ENCODE measurements around the gene TMUB2.
"Not testable (repeated sequence)": the region's sequence is repeated elsewhere in the genome, so short reads cannot be mapped to it uniquely, and the experiment has no call there.

Gene TMUB2

DNA sequence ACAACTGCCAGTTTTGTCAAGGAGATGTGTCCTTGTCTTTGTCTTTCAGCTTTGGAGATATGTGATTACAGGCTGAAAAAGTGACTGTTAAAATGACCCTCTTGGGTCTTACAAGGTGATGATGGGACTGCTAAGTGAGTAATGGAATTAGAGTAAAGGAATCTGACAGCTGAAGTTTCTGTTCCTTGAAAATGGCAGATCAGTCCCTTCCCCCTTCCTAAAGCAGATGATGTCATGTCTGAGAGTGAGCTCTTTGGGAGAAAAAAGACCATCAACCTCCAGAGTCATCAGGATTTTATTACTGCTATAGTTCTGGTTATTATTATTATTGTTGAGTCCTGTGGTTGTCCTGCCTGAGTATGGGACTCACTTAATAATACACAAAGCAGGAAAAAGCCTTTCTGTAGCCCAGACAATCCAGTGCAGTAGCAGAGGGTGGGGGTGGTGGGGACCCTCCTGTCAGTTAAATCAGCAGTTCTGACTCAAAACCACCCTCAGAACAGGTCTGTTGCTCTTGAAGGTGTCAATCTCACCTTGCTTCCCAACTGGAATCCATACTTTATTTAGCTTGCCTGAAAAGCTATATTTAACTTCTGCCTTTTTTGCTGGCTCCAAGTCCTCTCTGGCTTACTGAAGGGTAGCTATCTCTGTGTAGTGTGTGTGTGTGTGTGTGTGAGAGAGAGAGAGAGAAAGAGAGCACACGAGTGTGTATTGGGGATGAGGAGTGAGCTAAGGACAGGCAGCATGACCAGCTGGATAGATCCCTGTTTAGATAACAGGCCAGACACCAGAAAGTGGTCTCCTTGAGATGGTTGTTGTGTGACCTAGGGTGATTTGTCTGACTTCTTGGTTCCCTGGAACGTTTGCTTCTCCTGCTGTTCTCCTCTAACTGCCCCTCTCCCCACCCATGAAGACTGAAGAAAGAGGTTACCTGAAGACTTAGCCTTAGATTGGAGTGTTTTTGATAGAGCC is 40.1 kb upstream of the TMUB2 start:
- peaks cover 3% of the 10 kb centered on the region for H3K4me1 ChIP-seq
- no peak overlapping the region for H3K9ac ChIP-seq
- H3K9me3 ChIP-seq (ENCODE audit: control insufficient read depth, low read length) = no peaks in the 10 kb centered on the region
- H3K36me3 ChIP-seq (ENCODE audit: control insufficient read depth, insufficient read depth, low read length) = no peaks in the 10 kb centered on the region
- peak overlapping the region; percentile 50 for H2AFZ ChIP-seq
- no peaks in the 10 kb centered on the region for H3K27me3 ChIP-seq (ENCODE audit: control insufficient read depth, insufficient read depth, low read length)
- TF ChIP-seq CTCF (IDR thresholded peaks at IDR 0.05) = no peak
- H3K4me3 ChIP-seq (ENCODE audit: low read depth, low read length) = no peak overlapping the region
- H3K27ac ChIP-seq = no peak overlapping the region
- no peak overlapping the region for H3K4me2 ChIP-seq (ENCODE audit: low read length)
- no peaks in the 10 kb centered on the region for H3K79me2 ChIP-seq

DNA sequence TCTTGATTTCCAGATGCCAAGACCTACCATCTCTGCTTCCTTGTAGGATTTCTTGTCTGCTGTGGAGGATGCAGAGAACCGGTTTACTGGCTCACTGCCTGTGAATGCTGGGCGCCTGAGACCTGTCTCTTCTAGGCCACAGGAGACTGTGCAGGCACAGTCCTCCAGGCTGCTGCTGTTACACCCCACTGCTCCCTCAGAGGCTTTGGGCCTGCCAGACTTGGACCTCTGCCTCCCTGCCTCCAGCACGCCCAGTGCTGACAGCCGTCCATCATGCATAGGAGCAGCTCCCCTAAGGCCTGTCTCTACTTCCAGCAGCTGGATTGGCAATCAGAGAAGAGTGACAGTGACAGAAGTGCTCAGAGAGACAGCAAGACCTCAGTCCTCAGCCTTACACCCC is 39.0 kb upstream of the TMUB2 start:
- H3K27me3 ChIP-seq (ENCODE audit: control insufficient read depth, insufficient read depth, low read length) = no peaks in the 10 kb centered on the region

DNA sequence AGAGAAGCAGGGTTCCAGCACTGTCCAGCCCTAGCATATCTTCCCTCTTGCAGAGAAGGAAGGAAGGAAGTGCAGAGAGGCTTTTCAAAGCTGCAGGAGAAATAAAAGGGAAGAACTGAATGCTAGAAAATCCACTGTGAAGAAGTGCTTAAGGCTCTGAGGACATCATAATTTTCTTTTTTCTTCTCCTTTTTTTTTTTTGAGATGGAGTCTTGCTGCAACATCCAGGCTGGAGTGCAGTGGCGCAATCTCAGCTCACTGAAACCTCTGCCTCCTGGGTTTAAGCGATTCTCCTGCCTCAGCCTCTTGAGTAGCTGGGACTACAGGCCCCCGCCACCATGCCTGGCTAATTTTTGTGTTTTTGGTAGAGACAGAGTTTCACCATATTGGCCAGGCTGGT is 37.7 kb upstream of the TMUB2 start:
- H3K36me3 ChIP-seq (ENCODE audit: control insufficient read depth, insufficient read depth, low read length); H3K9me3 ChIP-seq (ENCODE audit: control insufficient read depth, low read length); H3K27me3 ChIP-seq (ENCODE audit: control insufficient read depth, insufficient read depth, low read length); H3K4me1 ChIP-seq; H3K4me3 ChIP-seq (ENCODE audit: low read depth, low read length); H3K27ac ChIP-seq; H3K79me2 ChIP-seq; H3K4me2 ChIP-seq (ENCODE audit: low read length); H2AFZ ChIP-seq; H3K9ac ChIP-seq: not testable (repeated sequence)

More for the DNA sequence above, 39.0 kb upstream of the TMUB2 start:
- Histone ChIP-seq H3K4me3 (ENCODE audit: low read depth, low read length) (no peak overlapping the region), H3K79me2 (no peaks in the 10 kb centered on the region), H3K4me2 (ENCODE audit: low read length) (no peak overlapping the region), H2AFZ (no peak overlapping the region), H3K9me3 (ENCODE audit: control insufficient read depth, low read length) (no peaks in the 10 kb centered on the region), H3K36me3 (ENCODE audit: control insufficient read depth, insufficient read depth, low read length) (no peaks in the 10 kb centered on the region), H3K4me1 (no peaks in the 10 kb centered on the region), H3K9ac (no peak overlapping the region), H3K27ac (no peak overlapping the region)
- TF ChIP-seq CTCF (IDR thresholded peaks at IDR 0.05) = no peak

GRCh38 chr17:44149750-44150329 is 36.9 kb upstream of the TMUB2 start:
- no peak for TF ChIP-seq CTCF (IDR thresholded peaks at IDR 0.05)
- Histone ChIP-seq H3K79me2 (no peaks in the 10 kb centered on the region), H3K4me2 (ENCODE audit: low read length) (no peak overlapping the region), H3K4me3 (ENCODE audit: low read depth, low read length) (no peak overlapping the region), H3K27ac (no peak overlapping the region), H3K4me1 (no peaks in the 10 kb centered on the region), H3K27me3 (ENCODE audit: control insufficient read depth, insufficient read depth, low read length) (no peaks in the 10 kb centered on the region), H3K9ac (no peak overlapping the region), H3K9me3 (ENCODE audit: control insufficient read depth, low read length) (no peaks in the 10 kb centered on the region), H3K36me3 (ENCODE audit: control insufficient read depth, insufficient read depth, low read length) (no peaks in the 10 kb centered on the region), H2AFZ (no peak overlapping the region)

DNA sequence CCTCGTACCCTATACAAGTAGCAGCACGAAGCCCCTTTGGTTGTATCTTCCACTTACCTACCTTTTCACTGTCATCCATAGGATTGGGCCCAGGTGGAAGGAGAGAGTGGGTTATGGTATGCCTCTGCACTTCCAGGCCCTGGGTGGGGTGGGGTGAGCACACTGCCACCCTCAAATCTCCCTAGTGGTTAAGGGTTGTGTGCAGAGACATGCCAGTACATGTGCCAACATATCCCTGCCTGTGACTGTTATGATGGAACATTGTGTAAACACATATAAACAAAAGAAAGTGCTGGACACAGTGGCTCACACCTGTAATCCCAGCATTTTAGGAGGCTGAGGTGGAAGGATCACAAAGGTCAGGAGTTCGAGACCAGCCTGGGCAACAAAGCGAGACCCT is 33.9 kb upstream of the TMUB2 start:
- no peaks in the 10 kb centered on the region for H3K9me3 ChIP-seq (ENCODE audit: control insufficient read depth, low read length)
- H3K79me2 ChIP-seq = no peaks in the 10 kb centered on the region
- TF ChIP-seq CTCF (IDR thresholded peaks at IDR 0.05) = no peak
- H3K27me3 ChIP-seq (ENCODE audit: control insufficient read depth, insufficient read depth, low read length) = no peaks in the 10 kb centered on the region
- no peak overlapping the region for H3K4me2 ChIP-seq (ENCODE audit: low read length)
- no peak overlapping the region for H3K4me3 ChIP-seq (ENCODE audit: low read depth, low read length)
- H3K36me3 ChIP-seq (ENCODE audit: control insufficient read depth, insufficient read depth, low read length) = no peaks in the 10 kb centered on the region
- H3K9ac ChIP-seq = no peak overlapping the region
- no peak overlapping the region for H2AFZ ChIP-seq
- peaks cover under 1% of the 10 kb centered on the region for H3K4me1 ChIP-seq
- H3K27ac ChIP-seq = no peak overlapping the region

Data from parathyroid adenoma (tissue), 2 donors.